Right renal cortex interstitium (tissue), 3 donors: Measurements from ENCODE around the gene LPCAT4. TPM values are rescaled to one million over a fixed set of nuclear protein-coding genes. Genes with fewer than 3 reads are reported as not detected.

Experiments
- polyA plus RNA-seq, 3 donors: library from polyadenylated mRNA; unstranded; fragments of 120-200 nt; gene quantifications; one replicate each; pipeline ENCODE4 v1.2.1, GENCODE V29; 2013; ENCODE audit not compliant: insufficient read length in 3 of 3

Gene LPCAT4
- polyA plus RNA-seq, 3 donors: 30.2 to 33.3 (median 31.0) TPM

Other genes with a start within 250 kb of the LPCAT4 start
- gene KATNBL1, start 157.1 kb downstream of the LPCAT4 start, polyA plus RNA-seq: 10 to 100 TPM; 46.1 to 51.0 (median 46.2) TPM
- gene EMC4, start 142.2 kb downstream of the LPCAT4 start, polyA plus RNA-seq: 100 to 1,000 TPM; 122 to 128 (median 125) TPM
- gene SLC12A6, start 29.4 kb downstream of the LPCAT4 start, polyA plus RNA-seq: 10 to 100 TPM; 19.6 to 21.7 (median 19.9) TPM
- gene NOP10, start 24.1 kb downstream of the LPCAT4 start, polyA plus RNA-seq: 100 to 1,000 TPM; 133 to 152 (median 149) TPM
- gene NUTM1, start 23.9 kb downstream of the LPCAT4 start, polyA plus RNA-seq: not detected
- gene GOLGA8A, start 70.6 kb upstream of the LPCAT4 start, polyA plus RNA-seq: 10 to 100 TPM; 36.0 to 52.2 (median 49.1) TPM
- 10 to 100 TPM; 59.4 to 80.1 (median 60.2) TPM for gene GOLGA8B, start 216.5 kb upstream of the LPCAT4 start, polyA plus RNA-seq